IMR-90 (cell line): ENCODE data around the gene CLCN6. TPM values are rescaled to one million over a fixed set of nuclear protein-coding genes. Genes with fewer than 3 reads are reported as not detected.

ENCODE experiments used
- ATAC-seq: fragments of 200-7000 bp; cut with Tn5 transposase; 2 replicates; pipeline ENCODE4 v1.9.1; 2020; ENCODE audit warnings: low read depth, mild to moderate bottlenecking, moderate library complexity
- BruUV-seq: library from RNA; stranded (reverse); fragments of 400-500 nt; replicated peaks from 2 replicates; lab custom pipeline; 2021; lab: Mats Ljungman, UMichigan
- CTCF ChIA-PET: fragments of 300-600 bp; formaldehyde crosslinking; extraction: SDS; loops from one replicate; lab custom pipeline; 2021; ENCODE audit warnings: antibody characterized with exemption; lab: Yijun Ruan, JAX
- POLR2A ChIA-PET: fragments of 300-600 bp; sonication (Branson Sonifier 250); formaldehyde crosslinking; loops from one replicate; lab custom pipeline; 2022; ENCODE audit warnings: antibody characterized with exemption; ENCODE audit not compliant: unreplicated experiment; lab: Charles Lee
- DNase-seq: peaks from one replicate; pipeline ENCODE4 v3.0.0; 2013
- H2AFZ ChIP-seq: replicated peaks from 2 replicates; pipeline ENCODE3; 2013; ENCODE audit warnings: low read length, mild to moderate bottlenecking; ENCODE audit not compliant: poor library complexity
- H2AK5ac ChIP-seq: 2 replicates; pipeline ENCODE4 v1.6.1; 2013; ENCODE audit warnings: low read depth, low read length, inconsistent platforms
- H2AK9ac ChIP-seq: replicated peaks from 2 replicates; pipeline ENCODE3; 2013; ENCODE audit warnings: mild to moderate bottlenecking, low read depth, low read length, moderate library complexity; ENCODE audit not compliant: poor library complexity
- H2BK120ac ChIP-seq: 2 replicates; pipeline ENCODE4 v1.6.1; 2013; ENCODE audit warnings: low read depth, low read length, inconsistent platforms
- H2BK15ac ChIP-seq: 3 replicates; pipeline ENCODE4 v1.6.1; 2013; ENCODE audit warnings: low read depth, low read length, inconsistent platforms
- H2BK20ac ChIP-seq: 2 replicates; pipeline ENCODE4 v1.6.1; 2013; ENCODE audit warnings: low read depth, mild to moderate bottlenecking, inconsistent platforms, low read length, moderate library complexity
- H2BK5ac ChIP-seq: 2 replicates; pipeline ENCODE4 v1.6.1; 2013; ENCODE audit warnings: mild to moderate bottlenecking, low read depth, low read length, inconsistent platforms; ENCODE audit not compliant: poor library complexity, severe bottlenecking
- H3K14ac ChIP-seq: replicated peaks from 2 replicates; pipeline ENCODE4 v1.6.1; 2013; ENCODE audit warnings: low read depth, low read length, inconsistent platforms
- H3K18ac ChIP-seq: 2 replicates; pipeline ENCODE4 v1.6.1; 2013; ENCODE audit warnings: low read depth, low read length, control low read depth
- H3K23ac ChIP-seq: 2 replicates; pipeline ENCODE4 v1.6.1; 2013; ENCODE audit warnings: low read depth, low read length, inconsistent platforms
- H3K27ac ChIP-seq: 2 replicates; pipeline ENCODE4 v1.5.1; 2013; ENCODE audit warnings: mild to moderate bottlenecking, control low read depth, low read length; ENCODE audit not compliant: insufficient read depth
- H3K27me3 ChIP-seq: 2 replicates; pipeline ENCODE4 v1.6.1; 2013; ENCODE audit warnings: low read length; ENCODE audit not compliant: control insufficient read depth, insufficient read depth
- H3K36me3 ChIP-seq: 2 replicates; pipeline ENCODE4 v1.6.1; 2013; ENCODE audit warnings: low read length, mixed read lengths; ENCODE audit not compliant: control insufficient read depth, insufficient read depth
- H3K4ac ChIP-seq: 2 replicates; pipeline ENCODE4 v1.6.1; 2013; ENCODE audit warnings: low read depth, low read length, inconsistent platforms
- H3K4me1 ChIP-seq: 2 replicates; pipeline ENCODE4 v1.6.1; 2013; ENCODE audit warnings: low read length, mixed read lengths; ENCODE audit not compliant: control insufficient read depth, insufficient read depth
- H3K4me2 ChIP-seq: 2 replicates; pipeline ENCODE4 v1.6.1; 2013; ENCODE audit warnings: low read depth, mild to moderate bottlenecking, control low read depth, low read length, moderate library complexity
- H3K4me3 ChIP-seq: 2 replicates; pipeline ENCODE4 v1.5.1; 2013; ENCODE audit warnings: low read depth, mild to moderate bottlenecking, control low read depth, low read length, moderate library complexity; ENCODE audit not compliant: insufficient read depth
- H3K56ac ChIP-seq: 2 replicates; pipeline ENCODE4 v1.6.1; 2013; ENCODE audit warnings: low read length, inconsistent platforms; ENCODE audit not compliant: insufficient read depth; ENCODE audit errors: extremely low read depth
- H3K79me1 ChIP-seq, 2 experiments: 2 replicates each; pipeline ENCODE4 v1.6.1; 2013; ENCODE audit warnings: low read length in 2 of 2, inconsistent platforms in 1 of 2, low read depth in 1 of 2
- H3K9ac ChIP-seq: 2 replicates; pipeline ENCODE4 v1.6.1; 2013; ENCODE audit warnings: low read depth, low read length, control low read depth
- H3K9me1 ChIP-seq: 2 replicates; pipeline ENCODE4 v1.6.1; 2013; ENCODE audit warnings: low read length, inconsistent platforms; ENCODE audit not compliant: insufficient read depth
- H3K9me3 ChIP-seq: 2 replicates; pipeline ENCODE4 v1.6.1; 2013; ENCODE audit warnings: low read length; ENCODE audit not compliant: control insufficient read depth, insufficient read depth
- H4K20me1 ChIP-seq: 2 replicates; pipeline ENCODE4 v1.6.1; 2013; ENCODE audit warnings: low read length, inconsistent platforms; ENCODE audit not compliant: insufficient read depth
- H4K5ac ChIP-seq: 2 replicates; pipeline ENCODE4 v1.6.1; 2013; ENCODE audit warnings: mild to moderate bottlenecking, low read depth, low read length, control low read depth
- H4K8ac ChIP-seq, 2 experiments: 2 replicates each; pipeline ENCODE4 v1.6.1; 2013; ENCODE audit warnings: low read depth in 2 of 2, low read length in 2 of 2, control low read depth in 1 of 2, inconsistent platforms in 1 of 2
- H4K91ac ChIP-seq: 2 replicates; pipeline ENCODE4 v1.6.1; 2013; ENCODE audit warnings: low read depth, low read length, inconsistent platforms; ENCODE audit not compliant: insufficient read depth
- BHLHE40 ChIP-seq: fragments of 150-350 bp; IDR thresholded peaks from 2 replicates; pipeline ENCODE4 v1.6.1; 2016; ENCODE audit warnings: mild to moderate bottlenecking, low read depth, low read length
- CEBPB ChIP-seq: IDR thresholded peaks from 2 replicates; pipeline ENCODE4 v1.6.1; 2012; ENCODE audit warnings: low read depth, low read length, improper control_type of control experiment
- FOS ChIP-seq: fragments of 150-350 bp; IDR thresholded peaks from 2 replicates; pipeline ENCODE4 v1.6.1; 2016; ENCODE audit warnings: low read depth, low read length
- MAFK ChIP-seq: IDR thresholded peaks from 2 replicates; pipeline ENCODE4 v1.6.1; 2012; ENCODE audit warnings: low read depth, low read length, improper control_type of control experiment
- MXI1 ChIP-seq: IDR thresholded peaks from 2 replicates; pipeline ENCODE4 v1.6.1; 2012; ENCODE audit warnings: low read depth, mild to moderate bottlenecking, low read length, moderate library complexity, borderline replicate concordance
- POLR2A ChIP-seq: IDR thresholded peaks from 2 replicates; pipeline ENCODE4 v1.6.1; 2012; ENCODE audit warnings: mild to moderate bottlenecking, low read depth, low read length
- SMC3 ChIP-seq: fragments of 150-350 bp; IDR thresholded peaks from 2 replicates; pipeline ENCODE4 v1.6.1; 2016; ENCODE audit warnings: low read depth, mild to moderate bottlenecking, antibody characterized with exemption, low read length, moderate library complexity
- WGBS, 2 experiments: methylation state at CpG; one replicate each; pipeline versions ENCODE4 v1.1.5 to v1.1.7; 2013; ENCODE audit warnings: missing lambda C conversion rate in 2 of 2; ENCODE audit not compliant: insufficient read length in 1 of 2; ENCODE audit errors: extremely low coverage in 2 of 2; 5-methylcytosine and 5-hydroxymethylcytosine counted together
- dilution Hi-C: fragments of 300-500 bp; cut with HindIII; formaldehyde crosslinking; loops from one replicate; pipeline ENCODE4 v1.14.3; 2018; ENCODE audit warnings: low sequenced_read_pairs; ENCODE audit not compliant: unreplicated experiment
- in situ Hi-C: fragments of 300-500 bp; cut with MboI; formaldehyde crosslinking; loops from 3 replicates; pipeline ENCODE4 v1.14.3; 2019; ENCODE audit warnings: low sequenced_read_pairs, inconsistent platforms, mixed read lengths
- intact Hi-C: fragments of 100-400 bp; cut with micrococcal nuclease; formaldehyde crosslinking; loops from 2 replicates; pipeline ENCODE4 v1.10.0; 2022
- polyA plus RNA-seq, 3 experiments: library from polyadenylated mRNA; depleted of rRNA; stranded (reverse); fragments of >200 nt; gene quantifications; 2 replicates each; pipeline ENCODE4 v1.2.3, GENCODE V29; 2012; ENCODE audit warnings: low replicate concordance in 1 of 3
- total RNA-seq: library from RNA; depleted of rRNA; stranded (reverse); fragments of >200 nt; gene quantifications from 2 replicates; pipeline ENCODE4 v1.2.3, GENCODE V29; 2012
- TF ChIP-seq, protein P1 (sequence below): fragments of 150-350 bp; IDR thresholded peaks from 2 replicates; pipeline ENCODE4 v1.6.1; 2016; ENCODE audit warnings: low read depth, mild to moderate bottlenecking, low read length, moderate library complexity, borderline replicate concordance

The CLCN6 gene
- total and polyA plus RNA-seq, 2 of the 4 experiments (the other 2 are of a cell fraction): 4.1 to 10.6 TPM

- Histone ChIP-seq H2BK15ac (no peak overlapping the region), H2AFZ (no peak overlapping the region), H2BK120ac (no peak overlapping the region), H3K27ac (no peak overlapping the region), H4K8ac (no peak overlapping the region), H3K4me1 (no peaks in the 10 kb centered on the region), H3K9me1 (no peaks in the 10 kb centered on the region), H3K9me3 (no peaks in the 10 kb centered on the region), H3K36me3 (no peaks in the 10 kb centered on the region), H3K56ac (no peak overlapping the region), H4K5ac (no peak overlapping the region), H2BK20ac (no peak overlapping the region), H3K4ac (no peak overlapping the region), H3K23ac (no peak overlapping the region), H4K91ac (no peak overlapping the region), H3K27me3 (peaks cover 52% of the 10 kb centered on the region), H3K4me3 (no peak overlapping the region), H2AK5ac (no peak overlapping the region), H2BK5ac (no peak overlapping the region), H3K18ac (no peak overlapping the region), H2AK9ac (no peak overlapping the region), H3K9ac (no peak overlapping the region), H4K20me1 (no peaks in the 10 kb centered on the region), H3K14ac (no peak overlapping the region), H3K4me2 (no peak overlapping the region), H3K79me1 (no peaks in the 10 kb centered on the region)
- intact Hi-C loops: no loop called here
- BruUV-seq: no TSS peak
- no CpG with 5 or more reads among the region's 7 CpGs for WGBS, 2 experiments
- TF ChIP-seq MAFK (no peak), BHLHE40 (no peak), SMC3 (no peak), CEBPB (no peak), FOS (no peak), POLR2A (no peak), MXI1 (no peak)
- TF ChIP-seq, protein P1, sequence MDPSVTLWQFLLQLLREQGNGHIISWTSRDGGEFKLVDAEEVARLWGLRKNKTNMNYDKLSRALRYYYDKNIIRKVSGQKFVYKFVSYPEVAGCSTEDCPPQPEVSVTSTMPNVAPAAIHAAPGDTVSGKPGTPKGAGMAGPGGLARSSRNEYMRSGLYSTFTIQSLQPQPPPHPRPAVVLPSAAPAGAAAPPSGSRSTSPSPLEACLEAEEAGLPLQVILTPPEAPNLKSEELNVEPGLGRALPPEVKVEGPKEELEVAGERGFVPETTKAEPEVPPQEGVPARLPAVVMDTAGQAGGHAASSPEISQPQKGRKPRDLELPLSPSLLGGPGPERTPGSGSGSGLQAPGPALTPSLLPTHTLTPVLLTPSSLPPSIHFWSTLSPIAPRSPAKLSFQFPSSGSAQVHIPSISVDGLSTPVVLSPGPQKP: no peak
- ChIA-PET CTCF (no interaction called here), POLR2A (no interaction called here)
- no peak for DNase-seq
- in situ Hi-C loops: no loop called here
- dilution Hi-C loops: no loop called here
- ATAC-seq: no peak
Observed at GRCh38 chr1:11872545-11872944, 66.6 kb downstream of the CLCN6 start.
